GM18858 (cell line): ENCODE data around the gene INAFM2.

Experiments
- ATAC-seq: cut with Tn5 transposase; IDR thresholded peaks from one replicate; pipeline ENCODE4 v1.9.1; 2021; ENCODE audit not compliant: unreplicated experiment

Gene INAFM2

DNA sequence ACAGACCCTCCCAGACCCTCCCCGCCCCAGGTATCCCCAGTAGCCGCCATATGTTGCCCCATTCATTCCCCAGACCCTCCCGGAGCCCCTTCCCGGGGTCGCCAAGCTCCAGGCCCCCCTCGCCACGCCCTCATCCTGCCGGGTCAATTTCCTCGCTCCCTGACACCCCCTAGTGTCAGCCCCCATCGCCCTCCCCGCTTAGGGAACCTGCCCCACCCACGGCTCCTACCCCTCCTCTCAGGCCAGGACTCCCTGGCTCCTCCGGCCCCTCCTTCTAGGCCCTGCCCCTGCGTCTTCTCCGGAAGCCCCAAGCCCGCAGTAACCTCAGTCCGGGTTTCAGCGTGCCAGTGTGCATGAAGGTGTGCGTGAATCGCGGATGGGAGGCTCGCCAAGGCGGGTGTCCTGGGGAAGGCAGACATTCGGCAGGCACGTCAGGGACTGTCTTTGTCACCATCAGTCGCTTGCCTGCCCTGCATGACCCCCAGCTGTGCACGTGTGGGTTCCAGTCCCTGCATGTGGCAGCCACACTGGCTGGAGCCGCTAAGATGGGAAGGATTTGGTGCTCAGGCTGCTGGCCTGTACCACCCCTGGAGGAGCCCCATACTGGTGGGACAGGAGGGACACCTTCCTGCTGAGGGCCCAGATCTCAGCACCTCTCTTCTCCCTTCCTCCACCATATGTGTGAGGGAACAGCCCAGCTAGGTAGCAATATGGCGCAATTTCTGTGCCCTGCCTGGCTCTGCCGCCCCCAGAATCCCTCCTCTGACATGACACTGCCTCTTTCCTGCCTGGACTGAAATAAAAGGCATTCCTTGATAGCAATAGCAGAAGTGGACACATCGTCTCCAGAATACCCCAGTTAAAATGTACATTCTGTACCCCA is 35.2 kb downstream of the INAFM2 start:
- no peak for ATAC-seq

DNA sequence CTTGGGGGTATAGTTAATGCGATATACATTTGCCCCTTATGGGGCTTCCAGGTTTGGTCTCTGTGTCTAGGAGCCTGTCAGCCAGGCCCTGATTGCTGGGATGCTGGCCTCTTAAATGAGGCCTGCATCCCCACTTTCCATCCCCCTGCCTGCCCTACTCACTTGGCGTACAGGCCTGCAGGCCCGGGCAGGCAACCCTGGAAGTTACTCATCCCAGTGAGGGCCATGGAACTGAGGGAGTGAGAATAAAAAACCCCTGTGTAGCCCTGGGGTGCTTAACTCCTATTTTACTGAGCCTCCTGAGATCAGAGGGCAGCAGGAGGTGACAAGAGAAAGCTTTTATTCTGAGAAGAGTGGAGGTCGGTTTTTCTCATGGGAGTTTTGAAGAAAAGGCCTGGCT is 36.5 kb downstream of the INAFM2 start:
- ATAC-seq = no peak

DNA sequence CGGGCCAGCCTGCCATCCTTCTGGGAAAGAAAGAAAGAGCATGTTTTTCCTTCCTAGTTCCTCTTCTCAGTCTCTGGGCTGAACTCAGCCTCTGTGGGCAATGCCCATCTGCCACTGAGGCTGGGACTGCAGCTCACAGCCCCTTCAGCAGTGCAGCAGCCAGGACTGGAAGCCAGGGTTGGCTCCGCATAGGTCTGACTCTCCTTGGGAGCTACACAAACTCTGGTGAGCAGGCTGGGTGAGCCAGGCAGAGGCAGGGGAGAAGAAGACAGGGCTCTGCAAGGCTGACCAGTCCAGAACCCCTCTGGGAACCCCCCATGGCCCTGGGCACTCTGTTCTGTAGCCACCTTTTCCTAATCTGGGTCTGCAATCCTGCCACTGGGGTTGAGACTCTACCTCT is 38.1 kb downstream of the INAFM2 start:
- no peak for ATAC-seq

DNA sequence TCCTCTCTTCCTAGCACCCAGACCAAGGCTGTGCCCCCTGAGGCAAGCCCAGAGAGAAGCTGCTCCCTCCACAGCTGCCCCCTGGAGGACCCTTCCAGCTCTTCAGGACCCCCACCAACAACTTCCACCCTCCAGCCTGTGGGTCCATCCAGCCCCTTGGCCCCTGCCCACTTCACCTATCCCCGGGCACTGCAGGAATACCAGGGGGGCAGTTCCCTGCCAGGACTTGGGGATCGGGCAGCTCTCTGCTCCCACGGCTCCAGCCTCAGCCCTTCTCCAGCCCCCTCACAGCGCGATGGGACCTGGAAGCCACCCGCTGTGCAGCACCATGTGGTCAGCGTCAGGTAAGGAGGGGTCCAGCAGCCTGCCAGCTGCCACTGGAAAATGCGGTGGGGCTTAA is 40.1 kb downstream of the INAFM2 start:
- ATAC-seq = no peak

DNA sequence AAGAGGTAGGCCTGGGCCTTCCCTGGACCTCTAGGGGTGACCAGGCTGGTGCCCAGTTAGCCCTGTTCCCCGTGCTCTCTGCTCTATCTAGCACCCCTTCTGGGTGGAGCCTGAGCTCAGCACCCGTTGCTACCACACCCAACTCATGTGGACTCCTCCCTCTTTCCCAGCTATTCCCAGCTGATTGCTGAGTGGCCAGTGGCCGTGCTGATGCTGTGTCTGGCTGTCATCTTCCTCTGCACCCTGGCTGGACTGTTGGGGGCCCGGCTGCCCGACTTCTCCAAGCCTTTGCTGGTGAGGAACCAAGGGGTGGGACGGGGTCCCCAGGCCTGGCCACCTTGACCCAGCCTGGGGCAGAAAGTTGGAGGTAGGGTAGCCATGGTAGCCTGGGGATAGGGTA is 40.8 kb downstream of the INAFM2 start:
- ATAC-seq = no peak

DNA sequence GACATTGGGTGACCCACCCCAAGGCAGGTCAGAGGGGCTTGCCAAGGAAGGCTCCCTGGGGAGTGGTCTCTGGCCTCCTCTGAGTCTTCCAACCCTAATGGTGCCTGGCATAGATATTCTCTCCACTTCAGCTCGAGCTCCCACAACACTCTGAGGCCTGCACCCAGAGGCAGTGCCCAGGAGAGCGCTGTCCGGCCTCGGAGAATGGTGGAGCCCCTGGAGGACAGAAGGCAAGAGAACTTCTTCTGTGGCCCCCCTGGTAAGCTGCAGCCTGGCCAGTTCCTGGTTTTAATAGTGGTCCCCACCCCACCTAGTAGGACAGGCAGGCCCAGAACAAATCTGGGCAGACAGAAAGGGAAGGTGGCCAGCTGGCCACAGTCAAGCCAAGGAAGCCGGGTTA is 41.5 kb downstream of the INAFM2 start:
- ATAC-seq = no peak

DNA sequence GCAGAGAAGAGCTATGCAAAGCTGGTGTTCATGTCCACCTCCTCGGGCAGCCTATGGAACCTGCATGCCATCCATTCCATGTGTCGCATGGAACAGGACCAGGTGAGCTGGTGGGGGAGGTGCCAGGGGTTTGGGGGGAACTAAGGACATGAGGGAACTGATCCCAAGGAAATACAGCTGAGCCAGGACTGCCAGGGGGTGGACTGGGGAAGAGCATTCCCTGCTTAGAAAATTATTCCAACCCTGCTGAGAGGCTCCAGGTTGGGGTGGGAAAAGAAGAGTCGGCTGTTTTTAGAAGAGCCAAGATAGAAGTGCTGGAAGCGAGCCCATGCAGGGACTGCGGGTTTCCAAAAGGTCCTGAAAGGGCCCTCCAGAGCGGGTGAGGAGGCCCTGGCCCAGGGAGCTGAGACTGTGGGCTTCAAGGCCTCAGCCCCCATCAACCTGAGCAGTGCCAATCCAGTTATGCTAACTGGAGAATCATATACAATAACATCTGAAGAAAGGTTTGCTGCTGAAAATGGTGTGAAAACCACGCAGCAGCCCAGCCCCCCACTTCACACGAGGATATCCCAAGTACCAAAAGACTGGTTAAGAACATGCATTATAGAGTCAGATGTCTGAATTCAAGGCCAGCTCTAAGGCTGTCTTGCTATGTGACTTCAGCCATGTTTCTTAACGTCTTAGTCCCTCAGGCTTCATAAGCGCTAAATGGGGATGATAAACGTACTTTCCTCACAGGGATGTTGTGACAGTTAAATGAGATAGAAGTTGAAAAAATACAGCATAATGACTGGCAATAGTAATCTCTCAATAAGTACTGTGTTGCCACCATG is 42.3 kb downstream of the INAFM2 start:
- no peak for ATAC-seq

DNA sequence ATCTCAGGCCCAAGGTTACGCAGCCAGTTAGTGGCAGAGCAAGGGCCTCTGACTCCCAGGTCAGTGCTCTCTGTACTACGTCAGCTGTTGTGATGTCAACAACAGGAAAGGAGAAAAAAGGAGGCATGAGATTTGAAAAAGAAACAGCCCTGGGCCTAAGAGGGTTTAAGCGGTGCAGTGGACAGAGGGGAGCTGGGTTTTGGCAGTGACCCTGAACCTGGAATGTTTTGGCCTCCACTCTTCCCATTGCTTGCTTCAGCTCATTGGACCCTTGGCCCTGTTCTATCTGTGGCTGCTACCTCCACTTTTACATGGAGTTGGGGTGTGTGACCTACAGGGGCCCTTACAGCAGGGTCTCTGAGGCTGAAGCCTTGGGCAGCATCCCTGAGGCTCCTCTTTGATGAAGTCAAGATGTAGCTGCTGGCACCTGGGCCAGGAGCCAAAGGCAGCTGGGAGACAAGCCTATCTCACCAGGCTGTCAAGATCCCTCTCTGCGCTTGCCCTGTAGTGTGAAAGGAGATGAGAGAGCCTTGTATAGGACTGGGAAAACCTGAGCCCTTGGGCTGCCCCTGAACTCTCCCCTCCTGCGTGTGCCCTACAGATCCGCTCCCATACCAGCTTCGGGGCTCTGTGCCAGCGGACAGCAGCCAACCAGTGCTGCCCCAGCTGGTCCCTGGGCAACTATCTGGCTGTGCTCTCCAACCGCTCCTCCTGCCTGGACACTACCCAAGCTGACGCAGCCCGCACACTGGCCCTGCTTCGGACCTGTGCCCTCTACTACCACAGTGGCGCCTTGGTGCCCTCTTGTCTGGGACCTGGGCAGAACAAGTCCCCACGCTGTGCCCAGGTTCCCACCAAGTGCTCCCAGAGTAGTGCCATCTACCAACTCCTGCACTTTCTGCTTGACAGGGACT is 43.2 kb downstream of the INAFM2 start:
- ATAC-seq = no peak

DNA sequence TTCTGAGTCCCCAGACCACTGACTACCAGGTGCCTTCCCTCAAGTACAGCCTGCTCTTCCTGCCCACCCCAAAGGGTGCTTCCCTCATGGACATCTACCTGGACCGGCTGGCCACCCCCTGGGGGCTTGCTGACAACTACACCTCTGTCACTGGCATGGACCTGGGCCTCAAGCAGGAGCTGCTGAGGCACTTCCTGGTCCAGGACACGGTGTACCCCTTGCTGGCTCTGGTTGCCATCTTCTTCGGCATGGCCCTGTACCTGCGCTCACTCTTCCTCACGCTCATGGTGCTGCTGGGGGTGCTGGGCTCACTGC is 43.8 kb downstream of the INAFM2 start:
- ATAC-seq = no peak

DNA sequence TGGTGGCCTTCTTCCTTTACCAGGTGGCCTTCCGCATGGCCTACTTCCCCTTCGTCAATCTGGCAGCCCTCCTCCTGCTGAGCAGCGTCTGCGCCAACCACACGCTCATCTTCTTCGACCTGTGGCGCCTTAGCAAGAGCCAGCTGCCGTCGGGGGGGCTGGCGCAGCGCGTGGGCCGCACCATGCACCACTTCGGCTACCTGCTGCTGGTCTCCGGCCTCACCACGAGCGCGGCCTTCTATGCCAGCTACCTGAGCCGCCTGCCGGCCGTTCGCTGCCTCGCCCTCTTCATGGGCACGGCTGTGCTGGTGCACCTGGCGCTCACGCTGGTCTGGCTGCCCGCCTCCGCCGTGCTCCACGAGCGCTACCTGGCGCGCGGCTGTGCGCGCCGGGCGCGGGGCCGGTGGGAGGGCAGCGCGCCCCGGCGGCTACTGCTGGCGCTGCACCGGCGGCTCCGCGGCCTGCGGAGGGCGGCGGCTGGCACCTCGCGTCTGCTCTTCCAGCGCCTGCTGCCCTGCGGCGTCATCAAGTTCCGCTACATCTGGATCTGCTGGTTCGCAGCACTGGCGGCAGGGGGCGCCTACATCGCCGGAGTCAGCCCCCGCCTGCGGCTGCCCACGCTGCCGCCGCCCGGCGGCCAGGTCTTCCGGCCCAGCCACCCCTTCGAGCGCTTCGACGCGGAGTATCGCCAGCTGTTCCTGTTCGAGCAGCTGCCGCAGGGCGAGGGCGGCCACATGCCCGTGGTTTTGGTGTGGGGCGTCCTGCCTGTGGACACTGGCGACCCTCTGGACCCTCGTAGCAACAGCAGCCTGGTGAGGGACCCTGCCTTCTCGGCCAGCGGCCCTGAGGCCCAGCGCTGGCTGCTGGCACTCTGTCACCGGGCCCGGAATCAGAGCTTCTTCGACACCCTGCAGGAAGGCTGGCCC is 44.5 kb downstream of the INAFM2 start:
- peak; percentile 88 for ATAC-seq

DNA sequence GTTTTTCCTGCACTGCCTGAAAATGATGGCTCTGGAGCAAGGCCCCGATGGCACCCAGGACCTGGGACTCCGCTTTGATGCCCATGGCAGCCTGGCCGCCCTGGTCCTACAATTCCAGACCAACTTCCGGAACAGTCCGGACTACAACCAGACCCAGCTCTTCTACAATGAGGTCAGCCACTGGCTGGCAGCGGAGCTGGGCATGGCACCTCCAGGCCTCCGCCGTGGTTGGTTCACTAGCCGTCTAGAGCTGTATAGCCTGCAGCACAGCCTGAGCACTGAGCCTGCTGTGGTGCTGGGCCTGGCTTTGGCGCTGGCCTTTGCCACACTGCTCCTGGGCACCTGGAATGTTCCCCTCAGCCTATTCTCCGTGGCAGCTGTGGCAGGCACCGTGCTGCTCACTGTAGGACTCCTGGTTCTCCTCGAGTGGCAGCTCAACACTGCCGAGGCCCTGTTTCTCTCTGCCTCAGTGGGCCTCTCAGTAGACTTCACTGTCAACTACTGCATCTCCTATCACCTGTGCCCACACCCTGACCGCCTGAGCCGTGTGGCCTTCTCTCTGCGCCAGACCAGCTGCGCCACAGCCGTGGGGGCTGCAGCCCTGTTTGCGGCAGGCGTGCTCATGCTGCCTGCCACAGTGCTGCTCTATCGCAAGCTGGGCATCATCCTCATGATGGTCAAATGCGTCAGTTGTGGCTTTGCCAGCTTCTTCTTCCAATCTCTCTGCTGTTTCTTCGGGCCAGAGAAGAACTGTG is 45.4 kb downstream of the INAFM2 start:
- ATAC-seq = no peak

DNA sequence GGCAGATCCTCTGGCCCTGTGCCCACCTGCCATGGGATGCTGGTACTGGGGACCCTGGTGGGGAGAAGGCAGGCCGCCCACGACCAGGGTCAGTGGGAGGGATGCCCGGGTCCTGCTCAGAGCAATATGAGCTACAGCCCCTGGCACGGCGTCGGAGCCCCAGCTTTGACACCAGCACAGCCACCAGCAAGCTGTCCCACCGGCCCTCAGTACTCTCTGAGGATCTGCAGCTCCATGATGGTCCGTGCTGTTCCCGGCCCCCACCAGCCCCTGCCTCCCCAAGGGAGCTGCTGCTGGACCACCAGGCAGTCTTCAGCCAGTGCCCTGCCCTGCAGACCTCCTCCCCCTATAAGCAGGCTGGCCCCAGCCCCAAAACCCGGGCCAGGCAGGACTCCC is 46.0 kb downstream of the INAFM2 start:
- no peak for ATAC-seq

DNA sequence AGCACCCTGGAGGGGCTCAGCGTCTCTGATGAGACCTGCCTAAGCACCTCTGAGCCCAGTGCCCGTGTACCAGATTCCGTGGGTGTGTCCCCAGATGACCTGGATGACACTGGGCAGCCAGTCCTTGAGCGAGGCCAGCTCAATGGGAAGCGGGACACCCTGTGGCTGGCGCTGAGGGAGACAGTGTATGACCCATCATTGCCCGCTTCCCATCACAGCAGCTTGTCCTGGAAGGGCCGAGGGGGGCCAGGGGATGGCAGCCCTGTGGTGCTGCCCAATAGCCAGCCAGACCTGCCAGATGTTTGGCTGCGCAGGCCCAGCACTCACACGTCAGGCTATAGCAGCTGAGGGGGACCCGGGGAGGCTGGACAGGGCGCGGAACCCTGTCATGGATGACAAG is 46.5 kb downstream of the INAFM2 start:
- no peak for ATAC-seq

DNA sequence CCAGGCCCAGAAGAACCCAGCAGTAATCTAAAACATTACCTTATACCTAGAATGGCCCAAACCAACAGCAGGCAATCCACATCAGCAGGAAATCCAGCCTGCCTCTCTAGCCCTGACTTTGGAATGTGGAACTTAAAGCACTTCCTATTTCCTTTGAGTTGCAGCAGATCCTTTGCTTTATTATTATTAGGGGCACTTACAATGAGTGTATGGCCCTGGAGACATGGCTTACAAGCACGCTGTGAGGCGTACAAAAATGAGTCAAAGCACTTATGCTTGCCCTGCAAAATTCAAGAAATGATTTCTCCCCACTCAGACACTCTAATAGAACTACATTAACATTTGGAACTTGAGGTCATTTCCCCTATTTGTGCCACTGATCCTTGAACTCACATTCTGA is 49.5 kb downstream of the INAFM2 start:
- no peak for ATAC-seq
